HL-60 (cell line): ENCODE data around the gene ADARB1.

Experiments used
- CTCF ChIP-seq: IDR thresholded peaks from one replicate; pipeline ENCODE4 v1.5.1; 2011; ENCODE audit warnings: low read length, control low read depth, inconsistent platforms; ENCODE audit not compliant: insufficient read depth
- POLR2AphosphoS5 ChIP-seq: IDR thresholded peaks from 2 replicates; pipeline ENCODE4 v1.6.1; 2012; ENCODE audit warnings: low read depth
- REST ChIP-seq: IDR thresholded peaks from 2 replicates; pipeline ENCODE4 v1.6.1; 2012; ENCODE audit warnings: low read depth; ENCODE audit not compliant: insufficient replicate concordance
- SPI1 ChIP-seq: IDR thresholded peaks from 2 replicates; pipeline ENCODE4 v1.6.1; 2012; ENCODE audit warnings: low read depth, mild to moderate bottlenecking, borderline replicate concordance

- no peak for TF ChIP-seq CTCF
- TF ChIP-seq REST = no peak
- TF ChIP-seq SPI1 = no peak
- no peak for TF ChIP-seq POLR2AphosphoS5
Observed at GRCh38 chr21:45158491-45159423, 84.4 kb downstream of the ADARB1 start.
